Neural progenitor cell (in vitro differentiated cells): ENCODE measurements around the gene ALDH1L1.

ENCODE experiments used
- CTCF ChIP-seq: fragments of 200-600 bp; sonication (generic); IDR thresholded peaks from 2 replicates; pipeline ENCODE4 v1.5.1; 2017; ENCODE audit warnings: antibody characterized with exemption, mild to moderate bottlenecking
- EZH2 ChIP-seq: fragments of 200-600 bp; sonication (generic); IDR thresholded peaks from 2 replicates; pipeline ENCODE4 v1.6.1; 2017; ENCODE audit warnings: antibody characterized with exemption, mild to moderate bottlenecking, moderate library complexity

- no peak for TF ChIP-seq CTCF
- no peak for TF ChIP-seq EZH2
These were observed 69.2 kb downstream of the ALDH1L1 start for GRCh38 chr3:126111126-126111551.
